ENCODE data around the gene CHRNA7. TPM values are rescaled to one million over a fixed set of nuclear protein-coding genes. Genes with fewer than 3 reads are reported as not detected.

Gene CHRNA7
- total and polyA plus RNA-seq, 2 donors (not counting 1 experiment from before 2014, with no cell fraction given): 0.17 to 0.62 TPM

GRCh38 chr15:32125595-32125994 lies 95.3 kb downstream of the CHRNA7 start:
- no peaks in the 10 kb centered on the region for H3K27me3 ChIP-seq (ENCODE audit: control insufficient read depth, insufficient read depth, low read length)
- H3K4me3 ChIP-seq (replicated peaks in 1 of 4; ENCODE audit: control extremely low read depth in 1 of 4, insufficient read depth in 1 of 4, low read depth in 3 of 4, low read length in 4 of 4): no peak overlapping the region
- no peaks in the 10 kb centered on the region for H3K79me2 ChIP-seq (ENCODE audit: control insufficient read depth, insufficient read depth, low read length)
- no peaks in the 10 kb centered on the region for H3K4me1 ChIP-seq (ENCODE audit: control insufficient read depth, extremely low read depth, insufficient read depth, low read length)
- H3K36me3 ChIP-seq (ENCODE audit: control insufficient read depth, insufficient read depth, low read length): no peaks in the 10 kb centered on the region
- H4K20me1 ChIP-seq (ENCODE audit: control insufficient read depth, extremely low read depth, insufficient read depth, low read length): no peaks in the 10 kb centered on the region
- no peak for DNase-seq (ENCODE audit: low read depth in 2 of 2)
- no peak overlapping the region for H3K9ac ChIP-seq (ENCODE audit: insufficient read depth, low read length)
- no peak overlapping the region for H3K4me2 ChIP-seq (ENCODE audit: extremely low read depth, insufficient read depth, low read length)
- no peaks in the 10 kb centered on the region for H3K9me3 ChIP-seq (ENCODE audit: control insufficient read depth, insufficient read depth, low read depth, low read length)
- H3K27ac ChIP-seq (ENCODE audit: insufficient read depth, low read length): no peak overlapping the region
- TF ChIP-seq EZH2 (IDR thresholded peaks at IDR 0.05; ENCODE audit: low read length, missing control alignments): no peak
- TF ChIP-seq CTCF (conservative IDR thresholded peaks at IDR 0.05 in 1 of 2, IDR thresholded peaks at IDR 0.05 in 1 of 2; ENCODE audit: low read depth in 1 of 2, low read length in 2 of 2): no peak
- no peak overlapping the region for H2AFZ ChIP-seq (ENCODE audit: low read length)

DNA sequence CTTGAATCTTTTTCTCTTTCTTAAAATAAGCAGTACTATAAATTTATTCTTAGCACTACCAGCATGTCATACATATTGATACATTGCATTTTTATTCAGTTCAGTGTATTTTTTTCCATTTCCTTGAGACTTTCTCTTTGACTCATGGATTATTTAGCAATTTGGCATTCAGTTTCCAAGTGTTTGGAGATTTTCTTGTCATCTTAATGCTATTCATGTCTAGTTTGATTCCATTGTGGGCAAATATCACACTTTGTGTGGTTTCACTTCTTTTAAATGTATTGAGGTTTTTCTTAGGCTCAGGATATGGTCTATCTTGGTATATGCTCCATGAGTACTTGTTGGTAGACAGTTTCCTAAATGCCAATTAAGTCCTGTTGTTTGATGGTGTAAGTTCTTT lies 99.5 kb downstream of the CHRNA7 start:
- Histone ChIP-seq H4K20me1 (ENCODE audit: control insufficient read depth, extremely low read depth, insufficient read depth, low read length) (no peaks in the 10 kb centered on the region), H3K9ac (ENCODE audit: insufficient read depth, low read length) (no peak overlapping the region), H3K4me3 (replicated peaks in 1 of 4; ENCODE audit: control extremely low read depth in 1 of 4, insufficient read depth in 1 of 4, low read depth in 3 of 4, low read length in 4 of 4) (no peak overlapping the region), H3K27ac (ENCODE audit: insufficient read depth, low read length) (no peak overlapping the region), H3K36me3 (ENCODE audit: control insufficient read depth, insufficient read depth, low read length) (no peaks in the 10 kb centered on the region), H3K27me3 (ENCODE audit: control insufficient read depth, insufficient read depth, low read length) (no peaks in the 10 kb centered on the region), H3K9me3 (ENCODE audit: control insufficient read depth, insufficient read depth, low read depth, low read length) (no peaks in the 10 kb centered on the region), H3K4me1 (ENCODE audit: control insufficient read depth, extremely low read depth, insufficient read depth, low read length) (no peaks in the 10 kb centered on the region), H3K79me2 (ENCODE audit: control insufficient read depth, insufficient read depth, low read length) (no peaks in the 10 kb centered on the region), H3K4me2 (ENCODE audit: extremely low read depth, insufficient read depth, low read length) (no peak overlapping the region), H2AFZ (ENCODE audit: low read length) (no peak overlapping the region)
- DNase-seq (ENCODE audit: low read depth in 2 of 2): no peak
- TF ChIP-seq CTCF (conservative IDR thresholded peaks at IDR 0.05 in 1 of 2, IDR thresholded peaks at IDR 0.05 in 1 of 2; ENCODE audit: low read depth in 1 of 2, low read length in 2 of 2) (no peak), EZH2 (IDR thresholded peaks at IDR 0.05; ENCODE audit: low read length, missing control alignments) (no peak)

DNA sequence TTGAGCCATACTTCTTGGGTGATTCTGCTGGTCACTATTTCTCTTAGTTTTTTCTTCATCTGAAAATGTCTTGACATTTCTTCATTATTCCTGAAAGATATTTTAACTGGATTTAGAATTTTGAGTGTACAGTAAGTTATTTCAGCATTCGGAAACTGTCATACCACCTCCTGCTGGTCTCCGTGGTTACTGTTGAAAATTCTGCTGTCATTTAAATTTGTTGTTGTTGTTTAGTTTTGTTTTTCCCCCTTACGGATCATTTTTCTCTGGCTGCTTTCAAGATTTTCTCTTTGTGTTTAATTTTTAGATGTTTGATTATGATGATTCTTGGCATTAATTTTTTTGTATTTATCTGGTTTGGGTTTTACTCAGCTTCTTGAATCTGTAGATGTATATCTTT lies 100.5 kb downstream of the CHRNA7 start:
- H3K9ac ChIP-seq (ENCODE audit: insufficient read depth, low read length): no peak overlapping the region
- H3K27me3 ChIP-seq (ENCODE audit: control insufficient read depth, insufficient read depth, low read length): no peaks in the 10 kb centered on the region
- H3K79me2 ChIP-seq (ENCODE audit: control insufficient read depth, insufficient read depth, low read length): no peaks in the 10 kb centered on the region
- no peaks in the 10 kb centered on the region for H3K9me3 ChIP-seq (ENCODE audit: control insufficient read depth, insufficient read depth, low read depth, low read length)
- no peak for TF ChIP-seq EZH2 (IDR thresholded peaks at IDR 0.05; ENCODE audit: low read length, missing control alignments)
- TF ChIP-seq CTCF (conservative IDR thresholded peaks at IDR 0.05 in 1 of 2, IDR thresholded peaks at IDR 0.05 in 1 of 2; ENCODE audit: low read depth in 1 of 2, low read length in 2 of 2): no peak
- no peak for DNase-seq (ENCODE audit: low read depth in 2 of 2)
- no peak overlapping the region for H3K4me3 ChIP-seq (replicated peaks in 1 of 4; ENCODE audit: control extremely low read depth in 1 of 4, insufficient read depth in 1 of 4, low read depth in 3 of 4, low read length in 4 of 4)
- no peaks in the 10 kb centered on the region for H4K20me1 ChIP-seq (ENCODE audit: control insufficient read depth, extremely low read depth, insufficient read depth, low read length)
- no peak overlapping the region for H3K27ac ChIP-seq (ENCODE audit: insufficient read depth, low read length)
- H3K4me1 ChIP-seq (ENCODE audit: control insufficient read depth, extremely low read depth, insufficient read depth, low read length): no peaks in the 10 kb centered on the region
- H3K4me2 ChIP-seq (ENCODE audit: extremely low read depth, insufficient read depth, low read length): no peak overlapping the region
- H3K36me3 ChIP-seq (ENCODE audit: control insufficient read depth, insufficient read depth, low read length): no peaks in the 10 kb centered on the region
- H2AFZ ChIP-seq (ENCODE audit: low read length): no peak overlapping the region

All from fibroblast of lung (primary cell).